Gastroesophageal sphincter (tissue), 3 donors: Measurements from ENCODE around the gene LAT.

ENCODE experiments used
- CTCF ChIP-seq, 4 experiments: fragments of 200-600 bp in 2 of 4; fragments of 450-650 bp in 2 of 4; sonication (generic) in 1 of 4; IDR thresholded peaks; one replicate each; pipeline ENCODE4 v1.5.1; 2017 to 2019; ENCODE audit warnings: antibody characterized with exemption in 4 of 4, mild to moderate bottlenecking in 2 of 4, moderate library complexity in 2 of 4
- EP300 ChIP-seq: sonication (generic); formaldehyde crosslinking; IDR thresholded peaks from one replicate; pipeline ENCODE4 v1.6.1; 2017; ENCODE audit warnings: antibody characterized with exemption, mild to moderate bottlenecking
- POLR2A ChIP-seq, 2 donors: fragments of 450-650 bp; IDR thresholded peaks; one replicate each; pipeline ENCODE4 v1.6.1; 2017; ENCODE audit warnings: antibody characterized with exemption in 2 of 2, mild to moderate bottlenecking in 2 of 2, moderate library complexity in 1 of 2
- POLR2AphosphoS5 ChIP-seq: sonication (generic); formaldehyde crosslinking; IDR thresholded peaks from one replicate; pipeline ENCODE4 v1.6.1; 2017; ENCODE audit warnings: antibody characterized with exemption

DNA sequence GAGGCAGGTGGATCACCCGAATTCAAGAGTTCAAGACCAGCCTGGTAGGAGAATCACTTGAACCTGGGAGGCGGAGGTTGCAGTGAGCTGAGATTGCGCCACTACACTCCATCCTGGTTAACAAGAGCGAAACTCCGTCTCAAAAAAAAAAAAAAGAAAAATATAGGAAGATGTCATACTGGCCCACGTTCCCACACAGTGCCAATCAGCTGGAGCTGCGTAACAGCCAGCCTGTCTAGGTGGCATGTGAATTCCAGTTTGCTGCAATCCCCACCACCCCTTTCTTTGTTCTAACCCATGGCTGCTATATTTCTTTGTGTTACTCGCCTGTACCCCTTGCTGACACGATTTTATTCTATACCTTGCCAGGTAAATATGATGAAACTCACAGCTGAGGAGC, 26.6 kb upstream of the LAT start:
- TF ChIP-seq CTCF (IDR thresholded peaks at IDR 0.05), result no peak
- no peak for TF ChIP-seq POLR2AphosphoS5
- no peak for TF ChIP-seq POLR2A (IDR thresholded peaks at IDR 0.05)
- no peak for TF ChIP-seq EP300
